IMR-90 (cell line): ENCODE measurements around the gene GMEB2.

Experiments used
- BHLHE40 ChIP-seq: fragments of 150-350 bp; IDR thresholded peaks from 2 replicates; pipeline ENCODE4 v1.6.1; 2016; ENCODE audit warnings: mild to moderate bottlenecking, low read depth, low read length
- CTCF ChIP-seq: conservative IDR thresholded peaks from 2 replicates; pipeline ENCODE4 v1.5.1; 2012; ENCODE audit warnings: mild to moderate bottlenecking, low read depth, low read length, improper control_type of control experiment
- MAZ ChIP-seq: IDR thresholded peaks from 2 replicates; pipeline ENCODE4 v1.6.1; 2012; ENCODE audit warnings: low read depth, mild to moderate bottlenecking, low read length, improper control_type of control experiment, moderate library complexity, borderline replicate concordance
- MXI1 ChIP-seq: IDR thresholded peaks from 2 replicates; pipeline ENCODE4 v1.6.1; 2012; ENCODE audit warnings: low read depth, mild to moderate bottlenecking, low read length, moderate library complexity, borderline replicate concordance
- POLR2A ChIP-seq: IDR thresholded peaks from 2 replicates; pipeline ENCODE4 v1.6.1; 2012; ENCODE audit warnings: mild to moderate bottlenecking, low read depth, low read length
- RAD21 ChIP-seq: IDR thresholded peaks from 2 replicates; pipeline ENCODE4 v1.6.1; 2012; ENCODE audit warnings: low read length, improper control_type of control experiment
- RCOR1 ChIP-seq: IDR thresholded peaks from 2 replicates; pipeline ENCODE4 v1.6.1; 2012; ENCODE audit warnings: mild to moderate bottlenecking, low read length, improper control_type of control experiment; ENCODE audit not compliant: insufficient replicate concordance
- USF2 ChIP-seq: fragments of 150-350 bp; IDR thresholded peaks from 2 replicates; pipeline ENCODE4 v1.6.1; 2017; ENCODE audit warnings: mild to moderate bottlenecking, antibody characterized with exemption, low read length, low read depth

DNA sequence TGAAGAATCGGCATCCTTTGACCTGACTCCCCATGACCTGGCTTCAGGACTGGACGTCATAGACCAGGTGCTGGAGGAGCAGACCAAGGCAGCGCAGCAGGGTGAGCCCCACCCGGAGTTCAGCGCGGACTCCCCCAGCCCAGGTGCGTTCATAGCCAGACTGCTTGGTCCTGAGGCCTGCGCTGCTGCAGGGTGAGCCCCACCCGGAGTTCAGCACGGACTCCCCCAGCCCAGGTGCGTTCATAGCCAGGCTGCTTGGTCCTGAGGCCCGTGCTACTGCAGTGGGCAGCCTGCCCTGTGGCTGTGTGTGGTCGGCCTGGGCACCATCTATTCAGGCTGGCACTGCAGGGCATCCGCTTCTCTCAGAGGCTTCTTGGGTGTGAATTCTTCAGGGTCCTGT is 47.0 kb upstream of the GMEB2 start:
- TF ChIP-seq RAD21 (no peak), CTCF (no peak), POLR2A (no peak), RCOR1 (no peak), MXI1 (no peak), MAZ (no peak), BHLHE40 (no peak), USF2 (no peak)
